Epithelial cell of prostate (primary cell): ENCODE measurements around the gene RASA3.
A peak's percentile ranks its signal among the peaks of the same experiment; 100 is the strongest.
"Not testable (repeated sequence)": the region's sequence is repeated elsewhere in the genome, so short reads cannot be mapped to it uniquely, and the experiment has no call there.

Experiments
- DNase-seq: peaks from one replicate; pipeline ENCODE4 v3.0.0-alpha.2; 2011; ENCODE audit warnings: low read depth, low spot score
- H3K27ac ChIP-seq: fragments of 450-650 bp; 2 replicates; pipeline ENCODE4 v1.5.1; 2017; ENCODE audit warnings: mild to moderate bottlenecking

The RASA3 gene

GRCh38 chr13:114128624-114129522 lies 3.5 kb downstream of the RASA3 start:
- no peak overlapping the region for H3K27ac ChIP-seq

GRCh38 chr13:114128348-114128623 lies 4.1 kb downstream of the RASA3 start:
- no peak overlapping the region for H3K27ac ChIP-seq
- DNase-seq: no peak

More at GRCh38 chr13:114128624-114129522, 3.5 kb downstream of the RASA3 start:
- DNase-seq: no peak

- no peak overlapping the region for H3K27ac ChIP-seq
- no peak for DNase-seq
Observed at GRCh38 chr13:114127473-114128347, 4.7 kb downstream of the RASA3 start.

- DNase-seq: no peak
- H3K27ac ChIP-seq: no peak overlapping the region
Observed at GRCh38 chr13:114126789-114127472, 5.5 kb downstream of the RASA3 start.

GRCh38 chr13:114126086-114126485 lies 6.3 kb downstream of the RASA3 start:
- H3K27ac ChIP-seq, DNase-seq: not testable (repeated sequence)

- H3K27ac ChIP-seq: no peak overlapping the region
- DNase-seq: no peak
Observed at GRCh38 chr13:114125589-114125988, 6.8 kb downstream of the RASA3 start.

- peak; percentile 45 for DNase-seq
- no peak overlapping the region for H3K27ac ChIP-seq
Observed at GRCh38 chr13:114124921-114125320, 7.5 kb downstream of the RASA3 start.

- DNase-seq: no peak
- no peak overlapping the region for H3K27ac ChIP-seq
Observed at GRCh38 chr13:114124431-114124830, 8.0 kb downstream of the RASA3 start.

- no peak for DNase-seq
- no peak overlapping the region for H3K27ac ChIP-seq
Observed at GRCh38 chr13:114123876-114124275, 8.5 kb downstream of the RASA3 start.

- H3K27ac ChIP-seq: no peak overlapping the region
- no peak for DNase-seq
Observed at GRCh38 chr13:114123448-114123847, 9.0 kb downstream of the RASA3 start.

GRCh38 chr13:114122591-114123211 lies 9.7 kb downstream of the RASA3 start:
- no peak for DNase-seq
- no peak overlapping the region for H3K27ac ChIP-seq

- no peak overlapping the region for H3K27ac ChIP-seq
- no peak for DNase-seq
Observed at GRCh38 chr13:114122127-114122511, 10.3 kb downstream of the RASA3 start.

- H3K27ac ChIP-seq: no peak overlapping the region
- no peak for DNase-seq
Observed at GRCh38 chr13:114121496-114122126, 10.8 kb downstream of the RASA3 start.

GRCh38 chr13:114121031-114121430 lies 11.4 kb downstream of the RASA3 start:
- no peak overlapping the region for H3K27ac ChIP-seq

GRCh38 chr13:114120591-114121011 lies 11.8 kb downstream of the RASA3 start:
- H3K27ac ChIP-seq: no peak overlapping the region
- DNase-seq: no peak

More at GRCh38 chr13:114121031-114121430, 11.4 kb downstream of the RASA3 start:
- no peak for DNase-seq

- DNase-seq: no peak
- H3K27ac ChIP-seq: peak overlapping the region; percentile 77
Observed at GRCh38 chr13:114119196-114119595, 13.2 kb downstream of the RASA3 start.

- peak overlapping the region; percentile 77 for H3K27ac ChIP-seq
- no peak for DNase-seq
Observed at GRCh38 chr13:114118511-114119123, 13.8 kb downstream of the RASA3 start.

GRCh38 chr13:114118086-114118485 lies 14.3 kb downstream of the RASA3 start:
- DNase-seq: no peak
- peak overlapping the region; percentile 77 for H3K27ac ChIP-seq

- DNase-seq, H3K27ac ChIP-seq: not testable (repeated sequence)
Observed at GRCh38 chr13:114117341-114117874, 15.0 kb downstream of the RASA3 start.
